Adrenal gland (tissue), 12 donors: ENCODE data around the gene MLLT1. TPM values are rescaled to one million over a fixed set of nuclear protein-coding genes. Genes with fewer than 3 reads are reported as not detected.

ENCODE experiments used
- DNase-seq, 7 donors: peaks; one replicate each; pipeline ENCODE4 v3.0.0-alpha.2; 2019 to 2020
- H3K27ac ChIP-seq, 5 donors: fragments of 200-600 bp; sonication (generic) in 4 of 5; 1 replicate in 3 of 5; 2 replicates in 2 of 5; pipeline versions ENCODE4 v1.5.1 to v1.8.0; 2016 to 2020; ENCODE audit warnings: mild to moderate bottlenecking in 1 of 5
- H3K27me3 ChIP-seq: fragments of 200-600 bp; 2 replicates; pipeline ENCODE4 v1.8.0; 2021
- H3K36me3 ChIP-seq, 2 donors: fragments of 200-600 bp; replicated peaks in 1 of 2; 1 replicate in 1 of 2; 2 replicates in 1 of 2; pipeline versions ENCODE4 v1.5.1 to v1.8.0; 2018 to 2022
- H3K4me1 ChIP-seq, 2 donors: fragments of 200-600 bp; replicated peaks in 1 of 2; 1 replicate in 1 of 2; 2 replicates in 1 of 2; pipeline versions ENCODE4 v1.5.1 to v1.8.0; 2018 to 2021
- H3K4me3 ChIP-seq, 4 donors: fragments of 200-600 bp; sonication (generic) in 3 of 4; one replicate each; pipeline ENCODE4 v1.5.1; 2016 to 2018
- H3K9me3 ChIP-seq, 3 donors: fragments of 200-600 bp; sonication (generic) in 1 of 3; replicated peaks in 1 of 3; 1 replicate in 2 of 3; 2 replicates in 1 of 3; pipeline versions ENCODE4 v1.5.1 to v1.8.0; 2016 to 2021
- CTCF ChIP-seq, 6 experiments: fragments of 450-650 bp in 4 of 6; fragments of 200-600 bp in 2 of 6; sonication (generic) in 1 of 6; IDR thresholded peaks; 1 replicate in 5 of 6; 2 replicates in 1 of 6; pipeline versions ENCODE4 v1.5.1 to v1.8.0; 2016 to 2021; ENCODE audit warnings: antibody characterized with exemption in 6 of 6, mild to moderate bottlenecking in 2 of 6, moderate library complexity in 1 of 6
- POLR2A ChIP-seq, 2 donors: fragments of 450-650 bp; IDR thresholded peaks; one replicate each; pipeline ENCODE4 v1.6.1; 2017; ENCODE audit warnings: antibody characterized with exemption in 2 of 2, mild to moderate bottlenecking in 2 of 2, moderate library complexity in 1 of 2
- WGBS, 4 donors: extraction: QIAGEN DNeasy Blood & Tissue Kit in 2 of 4; methylation state at CpG; one replicate each; pipeline versions ENCODE4 v1.1.5 to v1.1.7; 2013 to 2017; 5-methylcytosine and 5-hydroxymethylcytosine counted together
- intact Hi-C, 2 donors: fragments of 100-400 bp; cut with DNase I; formaldehyde crosslinking; loops; one replicate each; pipeline versions ENCODE4 v1.14.1 to v1.15.0; 2022 to 2023
- polyA plus RNA-seq, 3 donors: library from polyadenylated mRNA; stranded (reverse); fragments of 200-250 nt in 2 of 3; fragments of 350-450 nt in 1 of 3; fragmentation: Illumina TruSeq in 1 of 3; extraction: RNeasy Lipid Tissue Mini Kit (QIAGEN cat#74804) in 1 of 3; gene quantifications; one replicate each; pipeline ENCODE4 v1.2.3, GENCODE V29; 2013 to 2014
- total RNA-seq, 9 donors: library from RNA; depleted of rRNA in 4 of 9; stranded (reverse); fragments of >200 nt in 4 of 9; fragments of 120-200 nt in 1 of 9; fragmentation: NEBNext Ultra II Directional in 1 of 9; extraction: Animal tissue kit (Norgen Biotek cat#: 25700) in 1 of 9; gene quantifications; one replicate each; pipeline versions ENCODE4 v1.1.0 to v1.2.4, GENCODE V29; 2013 to 2023
- donor health status: healthy with polysubstance abuse.
- donor health status: Bipolar disorder and iron deficiency.
- donor health status: DM: yes; HTN: yes; CAD: no.
- donor health status: DM: no; HTN: no; CAD: no.
- donor health status: DM: no; HTN: no; CAD: no.
- donor health status: DM: yes; HTN: yes; CAD: no.

The MLLT1 gene
- total and polyA plus RNA-seq, 12 donors = 9.3 to 66.3 (median 28.2) TPM

- intact Hi-C loops = no loop called here
These were observed 33.4 kb downstream of the MLLT1 start for GRCh38 chr19:6246174-6247006.

GRCh38 chr19:6242677-6243076 is 37.1 kb downstream of the MLLT1 start:
- Histone ChIP-seq H3K36me3 (no peaks in the 10 kb centered on the region), H3K27ac (no peak overlapping the region)

More at GRCh38 chr19:6246174-6247006, 33.4 kb downstream of the MLLT1 start:
- no peak for DNase-seq
- TF ChIP-seq CTCF (IDR thresholded peaks at IDR 0.05) = no peak
- no peak for TF ChIP-seq POLR2A (IDR thresholded peaks at IDR 0.05)
- Histone ChIP-seq H3K36me3 (no peaks in the 10 kb centered on the region), H3K4me3 (no peak overlapping the region), H3K4me1 (peaks cover 24 to 46% of the 10 kb centered on the region in 2 donors), H3K27me3 (no peaks in the 10 kb centered on the region), H3K9me3 (no peaks in the 10 kb centered on the region), H3K27ac (no peak overlapping the region)
- WGBS, 4 donors = 89 to 97% (median 92%) methylated on average over 20 of the region's 20 CpGs

GRCh38 chr19:6241680-6242377 is 37.9 kb downstream of the MLLT1 start:
- no peaks in the 10 kb centered on the region for H3K27me3 ChIP-seq
- WGBS, 4 donors = 76 to 100% (median 80%) methylated on average over 3 to 25 of the region's 25 CpGs
- H3K27ac ChIP-seq = no peak overlapping the region
- intact Hi-C loops = no loop called here
- no peaks in the 10 kb centered on the region for H3K9me3 ChIP-seq
- no peak overlapping the region for H3K4me3 ChIP-seq
- peaks cover 13 to 39% of the 10 kb centered on the region in 2 donors for H3K4me1 ChIP-seq
- TF ChIP-seq CTCF (IDR thresholded peaks at IDR 0.05) = no peak
- no peak for TF ChIP-seq POLR2A (IDR thresholded peaks at IDR 0.05)
- peak in 4 of 7 donors; percentile 5 to 70 (median 23) for DNase-seq
- no peaks in the 10 kb centered on the region for H3K36me3 ChIP-seq

More at GRCh38 chr19:6242677-6243076, 37.1 kb downstream of the MLLT1 start:
- Histone ChIP-seq H3K27me3 (no peaks in the 10 kb centered on the region), H3K4me3 (no peak overlapping the region), H3K4me1 (peaks cover 9 to 35% of the 10 kb centered on the region in 2 donors), H3K9me3 (no peaks in the 10 kb centered on the region)
- TF ChIP-seq POLR2A (IDR thresholded peaks at IDR 0.05) (no peak), CTCF (IDR thresholded peaks at IDR 0.05) (no peak)
- intact Hi-C loops = no loop called here
- 76 to 83% (median 79%) methylated on average over 10 of the region's 10 CpGs for WGBS, 4 donors
- DNase-seq = no peak

GRCh38 chr19:6241056-6241455 is 38.7 kb downstream of the MLLT1 start:
- Histone ChIP-seq H3K4me3 (no peak overlapping the region), H3K36me3 (no peaks in the 10 kb centered on the region), H3K27me3 (no peaks in the 10 kb centered on the region), H3K9me3 (no peaks in the 10 kb centered on the region), H3K27ac (no peak overlapping the region), H3K4me1 (peaks cover 17 to 43% of the 10 kb centered on the region in 2 donors)
- intact Hi-C loops = no loop called here
- peak in 1 of 7 donors; percentile 19 for DNase-seq
- 86 to 90% (median 88%) methylated on average over 8 to 12 of the region's 12 CpGs for WGBS, 4 donors
- TF ChIP-seq POLR2A (IDR thresholded peaks at IDR 0.05) (no peak), CTCF (IDR thresholded peaks at IDR 0.05) (no peak)
